HG02840 (cell line): ENCODE measurements around the gene GALK2.
"Not testable (repeated sequence)": the region's sequence is repeated elsewhere in the genome, so short reads cannot be mapped to it uniquely, and the experiment has no call there.

Experiments used
- ATAC-seq: cut with Tn5 transposase; IDR thresholded peaks from one replicate; pipeline ENCODE4 v1.9.1; 2021; ENCODE audit warnings: mild to moderate bottlenecking, moderate library complexity, moderate number of reproducible peaks; ENCODE audit not compliant: unreplicated experiment, low FRiP score

Gene GALK2

GRCh38 chr15:49208102-49208501 lies 38.1 kb downstream of the GALK2 start:
- ATAC-seq = not testable (repeated sequence)

- no peak for ATAC-seq
Observed at GRCh38 chr15:49212897-49213296, 42.9 kb downstream of the GALK2 start.

GRCh38 chr15:49215768-49216739 lies 46.0 kb downstream of the GALK2 start:
- no peak for ATAC-seq

GRCh38 chr15:49223536-49224274 lies 53.7 kb downstream of the GALK2 start:
- no peak for ATAC-seq

GRCh38 chr15:49225572-49226281 lies 55.7 kb downstream of the GALK2 start:
- ATAC-seq = no peak

GRCh38 chr15:49227602-49228001 lies 57.6 kb downstream of the GALK2 start:
- ATAC-seq = no peak

- no peak for ATAC-seq
Observed at GRCh38 chr15:49229922-49230321, 59.9 kb downstream of the GALK2 start.

GRCh38 chr15:49232236-49232806 lies 62.3 kb downstream of the GALK2 start:
- ATAC-seq = no peak

GRCh38 chr15:49235446-49236124 lies 65.5 kb downstream of the GALK2 start:
- ATAC-seq = peak; percentile 80

GRCh38 chr15:49236869-49237268 lies 66.8 kb downstream of the GALK2 start:
- ATAC-seq = no peak

- no peak for ATAC-seq
Observed at GRCh38 chr15:49238342-49238741, 68.3 kb downstream of the GALK2 start.

- no peak for ATAC-seq
Observed at GRCh38 chr15:49239105-49239504, 69.1 kb downstream of the GALK2 start.

GRCh38 chr15:49242820-49243219 lies 72.8 kb downstream of the GALK2 start:
- ATAC-seq = no peak

GRCh38 chr15:49247556-49248110 lies 77.6 kb downstream of the GALK2 start:
- ATAC-seq = no peak

- ATAC-seq = no peak
Observed at GRCh38 chr15:49248291-49248690, 78.2 kb downstream of the GALK2 start.

GRCh38 chr15:49255966-49256759 lies 86.1 kb downstream of the GALK2 start:
- ATAC-seq = no peak

GRCh38 chr15:49265117-49265516 lies 95.1 kb downstream of the GALK2 start:
- ATAC-seq = not testable (repeated sequence)

- ATAC-seq = no peak
Observed at GRCh38 chr15:49265911-49266310, 95.9 kb downstream of the GALK2 start.
